ENCODE results near the gene KRT81.
A peak's percentile ranks its signal among the peaks of the same experiment; 100 is the strongest.

KRT81 gene

GRCh38 chr12:52291267-52291935, at the start of gene KRT81:
Gene KRT81, minus strand, starts transcription at chr12:52291534. Its CDS starts 69 bp downstream, at chr12:52291465.
- no peak for DNase-seq (ENCODE audit: low read depth)

- DNase-seq (ENCODE audit: low read depth) = no peak
Observed at GRCh38 chr12:52338241-52338960, 47.1 kb upstream of the KRT81 start.

GRCh38 chr12:52337054-52337453, 45.7 kb upstream of the KRT81 start:
- DNase-seq (ENCODE audit: low read depth) = no peak

GRCh38 chr12:52336641-52337040, 45.3 kb upstream of the KRT81 start:
- DNase-seq (ENCODE audit: low read depth) = no peak

GRCh38 chr12:52335598-52336262, 44.4 kb upstream of the KRT81 start:
- no peak for DNase-seq (ENCODE audit: low read depth)

GRCh38 chr12:52334185-52334584, 42.9 kb upstream of the KRT81 start:
- no peak for DNase-seq (ENCODE audit: low read depth)

GRCh38 chr12:52333321-52333720, 42.0 kb upstream of the KRT81 start:
- DNase-seq (ENCODE audit: low read depth) = no peak

GRCh38 chr12:52332381-52332780, 41.0 kb upstream of the KRT81 start:
- no peak for DNase-seq (ENCODE audit: low read depth)

- no peak for DNase-seq (ENCODE audit: low read depth)
Observed at GRCh38 chr12:52331833-52332232, 40.5 kb upstream of the KRT81 start.

GRCh38 chr12:52331039-52331438, 39.7 kb upstream of the KRT81 start:
- no peak for DNase-seq (ENCODE audit: low read depth)

GRCh38 chr12:52327830-52328500, 36.6 kb upstream of the KRT81 start:
- no peak for DNase-seq (ENCODE audit: low read depth)

GRCh38 chr12:52327052-52327829, 35.9 kb upstream of the KRT81 start:
- peak; percentile 55 for DNase-seq (ENCODE audit: low read depth)

GRCh38 chr12:52324153-52324444, 32.8 kb upstream of the KRT81 start:
- DNase-seq (ENCODE audit: low read depth) = no peak

- no peak for DNase-seq (ENCODE audit: low read depth)
Observed at GRCh38 chr12:52323416-52324152, 32.2 kb upstream of the KRT81 start.

- DNase-seq (ENCODE audit: low read depth) = no peak
Observed at GRCh38 chr12:52323001-52323400, 31.7 kb upstream of the KRT81 start.

- no peak for DNase-seq (ENCODE audit: low read depth)
Observed at GRCh38 chr12:52322069-52322468, 30.7 kb upstream of the KRT81 start.

- DNase-seq (ENCODE audit: low read depth) = no peak
Observed at GRCh38 chr12:52321418-52321817, 30.1 kb upstream of the KRT81 start.

- DNase-seq (ENCODE audit: low read depth) = no peak
Observed at GRCh38 chr12:52320784-52321400, 29.6 kb upstream of the KRT81 start, which contains the start of gene KRT83. Gene KRT83, minus strand, starts transcription at chr12:52321398. Its CDS starts 63 bp downstream, at chr12:52321335.

GRCh38 chr12:52319097-52319496, 27.8 kb upstream of the KRT81 start:
- no peak for DNase-seq (ENCODE audit: low read depth)

GRCh38 chr12:52318241-52318990, 27.1 kb upstream of the KRT81 start:
- no peak for DNase-seq (ENCODE audit: low read depth)

Data from stimulated activated CD8-positive, alpha-beta memory T cell treated with anti-CD3 and anti-CD28 coated beads, Interleukin-12 subunit alpha, Interleukin-12 subunit beta, amount 100 ng/mL, for 1 hour (primary cell).